Neuronal stem cell (in vitro differentiated cells): ENCODE data around the gene HECW1.
A peak's percentile ranks its signal among the peaks of the same experiment; 100 is the strongest.

Experiments used
- DNase-seq: peaks from one replicate; pipeline ENCODE4 v3.0.0-alpha.2; 2013; ENCODE audit warnings: low spot score
- H2AFZ ChIP-seq: one replicate; pipeline ENCODE4 v1.6.1; 2013; ENCODE audit warnings: mild to moderate bottlenecking, low read length, inconsistent platforms
- H2AK5ac ChIP-seq: 2 replicates; pipeline ENCODE4 v1.6.1; 2013; ENCODE audit warnings: low read depth, mild to moderate bottlenecking, inconsistent platforms, low read length, moderate library complexity, mixed read lengths
- H2BK120ac ChIP-seq: 2 replicates; pipeline ENCODE4 v1.6.1; 2013; ENCODE audit warnings: low read depth, mild to moderate bottlenecking, inconsistent platforms, low read length, moderate library complexity, mixed read lengths
- H2BK12ac ChIP-seq: one replicate; pipeline ENCODE4 v1.6.1; 2013; ENCODE audit warnings: low read length, inconsistent platforms
- H2BK15ac ChIP-seq: 2 replicates; pipeline ENCODE4 v1.6.1; 2013; ENCODE audit warnings: mild to moderate bottlenecking, low read length, inconsistent platforms, mixed read lengths
- H2BK5ac ChIP-seq: one replicate; pipeline ENCODE4 v1.6.1; 2013; ENCODE audit warnings: inconsistent platforms, mild to moderate bottlenecking, low read length, moderate library complexity
- H3K14ac ChIP-seq: one replicate; pipeline ENCODE4 v1.6.1; 2013; ENCODE audit warnings: low read length, inconsistent platforms
- H3K18ac ChIP-seq: 2 replicates; pipeline ENCODE4 v1.6.1; 2013; ENCODE audit warnings: low read length, inconsistent platforms
- H3K23ac ChIP-seq: 2 replicates; pipeline ENCODE4 v1.6.1; 2013; ENCODE audit warnings: low read depth, mild to moderate bottlenecking, mixed read lengths, low read length, inconsistent platforms; ENCODE audit not compliant: poor library complexity
- H3K27ac ChIP-seq: replicated peaks from 3 replicates; pipeline ENCODE4 v1.5.1; 2013; ENCODE audit warnings: low read length, inconsistent platforms
- H3K27me3 ChIP-seq, 3 experiments: 2 replicates each; pipeline ENCODE4 v1.6.1; 2013; ENCODE audit warnings: low read length in 3 of 3, mild to moderate bottlenecking in 2 of 3, inconsistent platforms in 1 of 3, low read depth in 1 of 3, mixed read lengths in 1 of 3, moderate library complexity in 1 of 3; ENCODE audit not compliant: control insufficient read depth in 3 of 3, insufficient read depth in 3 of 3
- H3K36me3 ChIP-seq, 2 donors: replicated peaks in 1 of 2; 2 replicates each; pipeline ENCODE4 v1.6.1; 2013; ENCODE audit warnings: low read length in 2 of 2; ENCODE audit not compliant: control insufficient read depth in 2 of 2, insufficient read depth in 2 of 2
- H3K4ac ChIP-seq: 2 replicates; pipeline ENCODE4 v1.6.1; 2013; ENCODE audit warnings: inconsistent platforms, mild to moderate bottlenecking, low read length, moderate library complexity
- H3K4me1 ChIP-seq, 2 donors: 1 replicate in 1 of 2; 2 replicates in 1 of 2; pipeline ENCODE4 v1.6.1; 2013; ENCODE audit warnings: low read length in 2 of 2, low read depth in 1 of 2; ENCODE audit not compliant: control insufficient read depth in 2 of 2, insufficient read depth in 1 of 2
- H3K4me2 ChIP-seq: one replicate; pipeline ENCODE4 v1.6.1; 2013; ENCODE audit warnings: mild to moderate bottlenecking, low read length, inconsistent platforms; ENCODE audit not compliant: insufficient read depth, poor library complexity, severe bottlenecking
- H3K4me3 ChIP-seq, 2 donors: 2 replicates each; pipeline ENCODE4 v1.5.1; 2013; ENCODE audit warnings: low read length in 2 of 2, mild to moderate bottlenecking in 2 of 2, inconsistent platforms in 1 of 2, moderate library complexity in 1 of 2
- H3K79me1 ChIP-seq: one replicate; pipeline ENCODE4 v1.6.1; 2013; ENCODE audit warnings: low read depth, mild to moderate bottlenecking, inconsistent platforms, low read length, moderate library complexity
- H3K9ac ChIP-seq: one replicate; pipeline ENCODE4 v1.6.1; 2013; ENCODE audit warnings: mild to moderate bottlenecking, low read depth, low read length, inconsistent platforms; ENCODE audit not compliant: poor library complexity
- H3K9me3 ChIP-seq, 2 donors: replicated peaks in 1 of 2; 2 replicates each; pipeline versions ENCODE3 to v1.6.1; 2013; ENCODE audit warnings: low read length in 2 of 2, mild to moderate bottlenecking in 2 of 2, inconsistent platforms in 1 of 2, low read depth in 1 of 2, mixed read lengths in 1 of 2, moderate library complexity in 1 of 2; ENCODE audit not compliant: control insufficient read depth in 2 of 2, insufficient read depth in 1 of 2
- H4K8ac ChIP-seq: one replicate; pipeline ENCODE4 v1.6.1; 2013; ENCODE audit warnings: low read depth, mild to moderate bottlenecking, inconsistent platforms, low read length, moderate library complexity
- H4K91ac ChIP-seq: one replicate; pipeline ENCODE4 v1.6.1; 2013; ENCODE audit warnings: low read length, low read depth, mild to moderate bottlenecking, inconsistent platforms; ENCODE audit not compliant: poor library complexity
- WGBS, 2 donors: extraction: QIAGEN DNeasy Blood & Tissue Kit; methylation state at CpG; one replicate each; pipeline ENCODE4 v1.1.7; 2013; ENCODE audit warnings: missing lambda C conversion rate in 2 of 2, mixed read lengths in 1 of 2; ENCODE audit not compliant: insufficient read length in 2 of 2, insufficient replicate concordance in 1 of 2; ENCODE audit errors: extremely low coverage in 2 of 2; 5-methylcytosine and 5-hydroxymethylcytosine counted together

Gene HECW1

GRCh38 chr7:43439631-43440401 lies 327.4 kb downstream of the HECW1 start:
- peak overlapping the region; percentile 58 for H3K18ac ChIP-seq
- no peaks in the 10 kb centered on the region for H3K27me3 ChIP-seq
- H3K79me1 ChIP-seq, result no peaks in the 10 kb centered on the region
- H2BK120ac ChIP-seq, result no peak overlapping the region
- H3K4me2 ChIP-seq, result no peak overlapping the region
- no peak overlapping the region for H2AK5ac ChIP-seq
- no peak overlapping the region for H4K8ac ChIP-seq
- H2BK12ac ChIP-seq, result no peak overlapping the region
- DNase-seq, result peak; percentile 44
- no peak overlapping the region for H2BK5ac ChIP-seq
- H3K9ac ChIP-seq, result no peak overlapping the region
- H3K23ac ChIP-seq, result no peak overlapping the region
- H2BK15ac ChIP-seq, result no peak overlapping the region
- H3K27ac ChIP-seq, result no peak overlapping the region
- H3K9me3 ChIP-seq, result no peaks in the 10 kb centered on the region
- H3K14ac ChIP-seq, result no peak overlapping the region
- peak overlapping the region; percentile 30 for H2AFZ ChIP-seq
- H3K4ac ChIP-seq, result no peak overlapping the region
- peaks cover 0 to 5% of the 10 kb centered on the region in 2 donors for H3K4me1 ChIP-seq
- H3K4me3 ChIP-seq, result no peak overlapping the region
- no peaks in the 10 kb centered on the region for H3K36me3 ChIP-seq
- H4K91ac ChIP-seq, result peak overlapping the region; percentile 73
- WGBS, 2 donors, result no CpG with 5 or more reads among the region's 15 CpGs

- no peak overlapping the region for H3K4me2 ChIP-seq
- no CpG with 5 or more reads among the region's 11 CpGs for WGBS, 2 donors
- no peak overlapping the region for H2BK5ac ChIP-seq
- no peak overlapping the region for H2BK15ac ChIP-seq
- no peak overlapping the region for H3K14ac ChIP-seq
- H3K4me3 ChIP-seq, result no peak overlapping the region
- no peak overlapping the region for H4K8ac ChIP-seq
- H2AFZ ChIP-seq, result no peak overlapping the region
- no peak overlapping the region for H2BK12ac ChIP-seq
- no peaks in the 10 kb centered on the region for H3K36me3 ChIP-seq
- no peak overlapping the region for H2AK5ac ChIP-seq
- no peak for DNase-seq
- peaks cover 0 to 5% of the 10 kb centered on the region in 2 donors for H3K4me1 ChIP-seq
- H3K9me3 ChIP-seq, result no peaks in the 10 kb centered on the region
- H3K18ac ChIP-seq, result no peak overlapping the region
- H3K27ac ChIP-seq, result no peak overlapping the region
- no peaks in the 10 kb centered on the region for H3K27me3 ChIP-seq
- H3K4ac ChIP-seq, result no peak overlapping the region
- H3K23ac ChIP-seq, result no peak overlapping the region
- no peak overlapping the region for H4K91ac ChIP-seq
- H3K9ac ChIP-seq, result no peak overlapping the region
- H3K79me1 ChIP-seq, result no peaks in the 10 kb centered on the region
- no peak overlapping the region for H2BK120ac ChIP-seq
Observed at GRCh38 chr7:43441231-43442130, 329.0 kb downstream of the HECW1 start.

- Histone ChIP-seq H2BK5ac (no peak overlapping the region), H2BK120ac (no peak overlapping the region), H3K23ac (no peak overlapping the region), H2BK12ac (no peak overlapping the region), H2AFZ (no peak overlapping the region), H2BK15ac (no peak overlapping the region), H3K4ac (no peak overlapping the region), H3K36me3 (no peaks in the 10 kb centered on the region), H3K27ac (no peak overlapping the region), H3K4me3 (no peak overlapping the region), H3K9ac (no peak overlapping the region), H2AK5ac (no peak overlapping the region), H3K14ac (no peak overlapping the region), H4K8ac (no peak overlapping the region), H3K9me3 (no peaks in the 10 kb centered on the region), H3K4me1 (peaks cover 5 to 7% of the 10 kb centered on the region in 2 donors), H3K27me3 (no peaks in the 10 kb centered on the region), H3K4me2 (no peak overlapping the region), H4K91ac (no peak overlapping the region), H3K79me1 (no peaks in the 10 kb centered on the region), H3K18ac (no peak overlapping the region)
- DNase-seq, result no peak
- WGBS, 2 donors, result no CpG with 5 or more reads among the region's 1 CpG
Observed at GRCh38 chr7:43443381-43443780, 330.9 kb downstream of the HECW1 start.
